T follicular helper cell (primary cell): ENCODE data around the gene CMSS1.

ENCODE experiments used
- DNase-seq: peaks from one replicate; pipeline ENCODE4 v3.0.0-alpha.2; 2020; ENCODE audit warnings: low read depth

The CMSS1 gene

DNA sequence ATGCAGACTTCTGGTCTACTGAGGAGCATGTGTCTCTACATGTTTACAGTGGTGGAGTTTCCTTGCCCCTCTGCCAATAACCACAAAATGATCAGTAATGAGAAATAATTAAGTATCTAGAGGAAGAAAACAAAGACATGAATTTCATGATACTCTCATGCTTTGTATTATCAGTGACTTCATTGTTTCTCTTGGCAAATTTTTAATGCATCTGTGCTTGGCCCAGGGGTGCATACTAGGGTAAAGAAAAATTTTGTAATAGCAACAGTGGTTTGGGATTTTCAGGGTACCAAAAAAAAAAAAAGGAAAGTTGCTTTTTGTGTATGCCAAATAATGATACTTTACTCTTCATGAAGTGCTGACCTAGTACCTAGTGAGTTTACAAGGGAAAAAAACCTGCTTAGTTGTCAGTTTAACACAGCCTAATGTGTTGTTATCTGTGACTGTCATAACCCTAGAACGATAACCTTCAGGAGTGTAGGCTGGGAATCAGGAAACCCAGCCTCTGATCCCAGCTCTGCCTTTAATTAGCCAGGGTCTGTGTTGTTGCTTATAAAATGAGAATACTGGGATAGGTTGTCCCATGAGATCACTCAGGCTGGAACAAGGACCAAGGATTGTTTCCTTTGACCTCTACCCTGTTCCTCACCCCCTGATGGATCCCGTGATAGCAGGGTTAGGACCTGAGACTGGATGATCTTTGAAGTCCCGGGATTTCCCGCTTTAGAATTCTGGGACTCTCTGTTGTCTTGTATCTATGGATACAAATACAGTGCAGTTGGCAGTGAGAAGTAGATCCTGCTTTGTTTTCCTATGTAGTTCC lies 117.5 kb downstream of the CMSS1 start:
- DNase-seq = no peak

DNA sequence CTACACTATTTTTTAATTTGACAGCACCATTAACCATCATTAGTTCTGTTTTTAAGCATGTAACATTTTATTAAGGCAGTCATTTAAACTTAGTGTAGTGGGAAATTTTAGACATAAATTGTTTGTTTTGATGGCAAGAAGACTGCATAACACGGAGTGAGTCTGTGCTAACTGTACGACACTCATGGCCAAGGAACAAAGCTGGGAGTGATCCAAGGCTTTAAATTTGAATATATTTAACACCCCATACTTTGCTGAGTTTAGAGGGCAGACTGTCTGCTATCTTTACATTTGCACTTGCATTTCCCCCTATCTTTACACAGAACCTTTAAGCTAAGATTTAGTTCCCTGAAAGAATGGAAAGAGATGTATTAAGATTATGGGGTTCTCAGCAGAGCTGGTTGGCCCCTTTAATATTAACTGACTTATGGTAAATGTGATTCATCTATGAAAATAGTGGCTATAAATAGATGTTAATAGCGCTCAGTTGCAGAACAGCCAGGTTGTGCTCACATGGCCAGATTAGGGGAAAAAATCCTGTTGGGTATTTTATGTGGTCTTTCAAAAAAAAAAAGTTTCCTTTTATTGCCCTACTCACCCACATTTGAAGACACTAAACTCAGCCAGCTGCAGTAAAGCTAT lies 120.7 kb downstream of the CMSS1 start:
- DNase-seq = no peak

DNA sequence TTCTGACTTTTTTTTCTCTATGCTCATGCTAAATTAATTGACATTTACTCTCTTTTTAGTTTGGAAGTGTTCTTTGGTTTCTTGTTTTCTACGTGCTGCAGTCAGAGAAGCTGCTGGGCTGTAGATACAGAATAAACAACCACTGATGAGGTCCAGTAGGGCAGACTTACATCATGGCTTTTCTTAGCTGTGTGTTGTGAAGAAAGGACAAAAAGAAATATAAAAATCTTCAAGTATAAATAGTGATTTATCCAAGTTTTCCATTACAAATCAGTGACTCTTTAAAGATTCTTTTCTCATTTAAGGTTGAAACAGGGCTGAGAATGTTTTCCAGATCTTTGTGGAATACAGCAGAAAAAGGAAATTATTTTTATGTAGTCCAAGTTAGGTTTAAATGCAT lies 122.2 kb downstream of the CMSS1 start:
- no peak for DNase-seq

DNA sequence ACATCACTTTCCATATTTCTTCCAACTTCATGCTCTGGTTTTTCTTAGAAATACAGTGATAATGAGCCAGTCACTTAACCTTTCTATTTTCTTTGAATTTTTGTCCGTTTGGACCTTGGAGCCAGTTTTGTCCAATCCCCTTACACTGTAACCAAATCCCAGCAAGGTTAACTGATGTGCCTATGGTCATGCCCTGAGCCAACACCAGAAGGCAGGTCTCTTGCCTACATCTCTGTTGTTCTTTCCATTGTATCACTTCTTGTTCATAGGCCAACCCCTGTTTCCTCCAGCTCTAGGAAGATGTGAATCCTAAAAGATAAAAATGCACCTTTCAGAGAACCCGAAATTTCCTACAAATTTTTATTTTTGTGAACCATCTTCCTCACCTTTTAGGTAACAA lies 122.7 kb downstream of the CMSS1 start:
- no peak for DNase-seq

DNA sequence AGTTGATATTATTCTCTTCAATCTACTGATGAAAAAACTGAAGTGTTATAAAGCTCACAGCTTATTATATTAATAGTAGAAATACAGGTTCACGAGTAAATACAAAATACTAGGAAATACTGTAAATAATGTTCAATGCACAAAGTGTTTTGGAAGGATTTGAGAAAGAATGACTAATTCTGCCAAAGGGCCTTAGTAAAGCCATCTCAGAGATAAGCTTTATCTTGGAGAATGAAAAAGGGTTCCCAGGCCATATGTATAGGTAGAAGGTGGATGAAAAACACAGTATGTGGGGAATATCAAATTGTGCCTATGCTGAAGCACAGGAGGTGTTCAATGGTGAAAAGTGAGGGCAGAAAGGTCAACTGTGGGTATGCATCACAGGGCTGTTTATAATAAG lies 123.5 kb downstream of the CMSS1 start:
- DNase-seq = no peak

DNA sequence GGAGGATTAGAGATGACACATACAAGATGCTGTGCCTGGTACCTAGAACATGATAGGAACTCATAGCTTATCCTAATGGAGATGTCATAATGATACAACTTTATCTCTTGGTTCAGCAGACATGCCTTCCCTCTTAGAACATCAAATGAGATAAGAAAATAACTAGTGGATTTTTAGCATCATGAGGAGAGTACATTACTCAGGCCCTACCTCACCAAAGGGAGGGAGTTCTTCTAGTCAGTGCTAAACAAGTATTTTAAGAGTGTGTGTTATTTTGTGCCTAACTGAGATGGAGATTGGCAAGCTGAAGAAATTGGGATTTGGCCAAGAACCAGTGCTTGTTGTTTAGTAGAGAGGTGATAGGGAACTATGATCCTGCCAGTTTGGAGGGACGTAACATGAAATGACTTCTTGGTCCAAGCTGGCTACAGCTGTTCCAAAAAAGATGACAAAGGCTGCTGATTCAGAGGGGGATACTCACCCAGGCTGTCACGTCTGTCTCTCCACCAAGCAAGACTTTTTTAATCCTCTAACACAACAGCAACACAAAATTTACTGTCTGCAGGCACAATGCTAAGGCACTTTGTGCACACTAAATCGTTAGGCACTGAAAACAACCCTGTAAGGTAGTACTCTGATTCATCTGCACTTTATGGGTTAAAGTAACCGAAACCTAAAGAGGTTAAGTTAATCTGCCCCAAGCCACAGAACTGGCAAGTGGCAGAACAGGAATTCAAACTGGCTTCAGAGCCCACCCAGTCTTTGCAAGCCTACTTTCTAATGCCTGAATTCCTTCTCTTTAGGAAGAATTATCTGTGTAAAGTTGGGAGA lies 126.5 kb downstream of the CMSS1 start:
- no peak for DNase-seq

DNA sequence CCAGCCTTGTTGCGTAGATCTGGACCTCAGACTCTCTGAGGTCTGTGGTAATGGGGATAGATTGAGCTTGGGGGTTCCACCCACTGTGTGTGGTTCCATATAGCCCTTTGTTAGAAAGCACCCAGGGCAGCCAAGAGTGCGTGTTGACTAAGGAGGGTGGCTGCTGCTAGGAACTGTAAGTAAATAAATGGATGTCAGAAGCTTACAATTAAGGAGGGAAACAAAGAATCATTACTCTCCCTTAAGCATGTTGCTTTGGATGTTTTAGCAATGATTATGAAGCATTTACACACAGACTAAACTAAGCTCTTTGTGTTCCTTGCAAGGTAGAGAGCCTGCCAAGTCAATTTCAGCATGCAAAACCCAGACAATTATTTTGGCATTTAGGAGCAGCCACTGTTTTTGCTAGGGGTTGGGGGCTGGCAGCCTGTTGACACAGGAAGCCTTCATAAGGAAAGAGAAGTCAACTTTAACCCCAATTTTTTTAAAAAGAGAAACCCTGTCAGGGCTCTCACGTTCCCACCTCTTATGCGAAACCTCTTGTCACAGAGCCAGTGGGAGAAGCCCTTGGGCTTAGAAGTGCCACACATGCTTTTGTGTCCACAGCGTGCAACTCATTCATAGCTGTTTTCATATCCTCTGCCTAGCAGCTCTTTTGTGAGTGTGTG lies 127.8 kb downstream of the CMSS1 start:
- DNase-seq = no peak

DNA sequence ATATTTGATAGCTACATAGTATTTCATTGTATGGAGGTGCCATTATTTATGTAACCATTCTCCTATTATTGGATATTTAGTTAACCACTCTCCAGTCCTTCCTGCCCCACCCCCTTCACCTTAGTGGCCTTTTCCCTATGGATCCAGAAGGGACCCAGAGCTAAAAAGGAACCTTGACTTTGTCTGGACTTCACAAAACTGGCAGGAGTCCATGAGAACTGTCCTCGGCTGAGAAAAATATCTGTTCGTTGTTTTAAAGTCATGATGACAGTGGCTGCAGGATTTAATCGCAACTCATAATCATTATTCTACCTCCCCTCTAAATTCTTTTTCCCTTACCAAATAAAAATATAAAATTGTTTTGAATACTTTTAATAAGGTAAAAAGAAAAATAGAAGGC lies 129.7 kb downstream of the CMSS1 start:
- no peak for DNase-seq

DNA sequence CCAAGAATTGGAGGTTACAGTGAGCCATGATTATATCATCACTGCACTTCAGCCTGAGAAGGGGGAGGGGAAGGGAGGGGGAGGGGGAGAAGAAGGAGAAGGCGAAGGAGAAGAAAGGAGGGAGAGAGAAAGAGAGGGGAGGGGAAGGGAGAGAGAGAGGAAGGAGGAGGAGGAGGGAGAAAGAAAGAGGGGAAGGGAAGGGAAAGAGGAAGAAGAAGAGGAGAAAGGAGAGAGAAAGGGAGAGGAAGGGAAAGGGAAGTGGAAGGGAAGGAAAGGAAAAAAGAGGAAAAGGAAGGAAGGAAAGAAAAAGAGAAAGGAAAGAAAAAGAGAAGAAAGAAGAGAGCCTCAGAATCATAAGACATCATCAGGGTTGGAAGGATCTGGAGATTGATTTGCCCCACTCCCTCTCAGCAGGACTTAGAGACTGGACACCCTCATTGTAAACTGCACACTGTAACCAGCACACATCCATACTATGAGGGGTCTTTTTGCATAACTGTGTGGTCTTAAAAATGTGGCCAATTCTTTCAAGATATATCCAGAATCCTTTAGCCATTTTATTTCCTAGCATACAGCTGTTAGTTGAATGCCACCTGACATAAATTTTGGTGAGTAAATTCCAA lies 130.9 kb downstream of the CMSS1 start:
- DNase-seq = no peak

DNA sequence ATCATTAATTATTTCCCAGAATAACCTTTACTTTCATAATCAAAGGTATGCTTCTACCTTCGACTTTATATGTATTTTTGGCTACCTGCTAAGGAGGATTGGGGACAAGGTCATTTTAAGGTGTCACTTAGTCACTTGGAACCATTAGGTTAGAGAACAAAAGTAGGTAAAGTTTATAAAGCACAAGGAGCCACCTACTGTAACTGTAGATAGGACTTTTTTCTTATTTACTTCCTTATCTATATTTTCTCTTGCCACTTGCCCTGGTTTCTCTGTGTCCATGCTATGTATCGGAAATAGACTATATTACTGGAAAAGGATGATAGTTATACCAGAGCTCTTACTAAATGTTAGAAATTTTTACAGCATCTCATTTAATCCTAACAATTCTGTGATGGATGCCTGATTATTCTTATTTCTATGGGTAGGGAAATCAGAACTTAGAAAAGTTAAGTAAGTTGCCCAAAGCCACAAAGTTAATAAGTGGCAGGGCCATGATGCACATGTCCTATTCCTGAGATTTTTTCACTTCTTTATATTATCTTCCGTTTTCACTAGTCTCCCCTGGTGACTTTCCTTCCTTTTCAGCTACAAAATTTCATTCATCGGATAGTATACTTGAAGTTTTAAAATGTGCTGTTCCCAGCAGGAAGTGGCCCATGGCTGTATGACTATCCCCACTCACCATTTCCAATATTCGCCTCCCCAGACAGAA lies 132.5 kb downstream of the CMSS1 start:
- no peak for DNase-seq

DNA sequence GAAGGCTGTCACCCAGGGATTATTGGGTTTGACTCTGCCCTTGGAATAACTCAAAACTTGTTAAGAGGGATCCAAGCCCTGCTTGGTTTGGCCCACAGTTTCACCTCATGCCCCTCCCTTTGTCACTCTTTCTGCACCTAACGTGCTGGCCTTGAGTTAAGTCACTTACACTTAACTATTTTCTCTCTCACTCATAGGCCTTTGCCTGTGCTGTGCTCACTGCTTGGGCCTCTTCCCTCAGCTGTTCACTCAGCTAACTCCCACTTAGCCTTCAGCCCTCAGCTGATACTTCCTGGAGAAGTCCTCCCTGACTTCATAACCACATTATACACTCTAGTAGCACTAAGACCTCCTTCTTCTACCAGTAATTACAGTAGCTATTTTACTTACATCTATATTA lies 133.3 kb downstream of the CMSS1 start:
- DNase-seq = no peak

DNA sequence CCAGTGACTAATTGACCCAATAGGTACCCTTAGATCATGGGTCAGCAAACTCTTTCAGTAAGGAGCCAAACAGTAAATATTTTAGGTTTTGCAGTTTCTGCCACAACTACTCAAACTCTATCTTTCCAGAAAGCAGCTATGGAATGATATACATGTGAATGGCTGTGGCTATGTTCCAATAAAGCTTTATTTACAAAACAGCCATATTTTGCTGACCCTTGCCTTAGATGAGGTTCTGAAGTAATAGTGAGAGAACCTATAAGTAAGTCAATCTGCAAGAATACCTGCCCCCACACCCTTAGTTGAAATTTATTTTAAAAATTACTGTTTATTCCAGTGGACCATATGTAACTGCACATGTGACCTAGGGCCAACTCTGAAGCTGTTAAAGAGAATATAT lies 134.0 kb downstream of the CMSS1 start:
- no peak for DNase-seq

DNA sequence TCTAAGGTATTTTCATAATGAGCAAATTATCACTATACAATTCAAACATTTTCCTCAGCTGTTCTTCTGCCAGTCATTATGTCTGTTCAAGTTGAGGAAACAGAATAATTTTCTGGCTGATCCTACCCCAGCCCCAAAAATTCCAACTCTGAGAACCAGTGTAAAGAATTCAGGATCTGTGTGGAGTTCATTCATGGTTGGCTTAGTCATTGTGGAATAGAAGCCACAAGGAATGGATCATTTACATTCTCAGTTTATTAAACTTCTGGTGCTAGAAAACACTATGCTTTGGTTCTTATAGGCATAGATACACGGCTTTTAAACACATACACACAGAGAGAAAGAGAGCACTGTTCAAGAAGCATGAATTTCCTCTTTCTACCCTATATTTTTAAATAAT lies 134.6 kb downstream of the CMSS1 start:
- DNase-seq = no peak

DNA sequence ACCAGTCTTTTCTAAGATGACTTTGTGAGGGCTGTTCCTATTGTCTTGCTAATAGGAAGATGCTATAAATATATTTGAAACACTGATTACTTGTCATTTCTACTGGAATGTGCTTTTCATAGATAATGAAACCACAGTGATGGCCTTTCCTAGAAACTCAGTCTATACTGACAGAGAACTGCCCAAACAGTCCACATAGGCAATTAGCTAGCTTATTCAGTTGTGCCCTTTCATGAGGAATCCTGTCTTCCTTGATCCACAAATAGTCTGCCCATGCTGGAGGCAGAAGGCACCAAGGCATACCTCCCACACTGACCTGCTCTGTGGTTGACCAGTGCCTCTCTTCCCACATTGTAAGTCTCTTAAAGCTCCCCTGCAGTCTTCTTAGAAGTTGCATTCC lies 135.9 kb downstream of the CMSS1 start:
- no peak for DNase-seq

DNA sequence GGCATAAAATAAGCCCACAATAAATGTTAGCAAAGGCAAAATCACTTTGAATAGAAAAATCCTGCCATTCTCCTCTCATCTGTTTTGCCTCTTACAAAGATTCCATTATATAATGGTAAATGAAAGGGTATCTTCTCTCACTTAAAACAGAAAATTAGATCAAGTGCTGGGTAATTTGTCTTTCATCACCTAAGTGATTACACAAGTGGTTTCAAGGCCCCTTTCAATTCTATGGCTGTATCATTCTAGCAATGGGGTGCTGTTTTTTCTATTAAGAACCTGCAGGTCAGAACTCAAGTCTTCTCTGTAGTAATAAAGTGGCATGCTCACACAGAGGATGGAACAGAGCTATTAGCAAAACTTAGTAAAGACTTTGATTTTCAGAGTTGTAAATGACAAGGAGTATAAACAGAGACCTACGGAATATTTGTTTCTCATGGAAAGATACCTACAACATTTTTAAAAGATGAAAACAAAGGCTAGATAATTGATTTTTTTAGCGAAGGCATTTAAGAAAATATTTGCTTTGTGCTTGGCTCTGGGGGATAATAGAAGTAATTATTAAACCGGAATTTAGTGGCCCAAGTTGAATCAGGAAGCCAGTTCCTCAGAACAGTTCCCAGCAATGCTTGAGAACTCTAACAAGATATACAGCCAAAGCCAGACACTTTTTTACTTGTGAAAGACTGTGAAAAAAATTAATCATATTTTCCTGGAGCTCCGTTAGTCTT lies 137.4 kb downstream of the CMSS1 start:
- no peak for DNase-seq

DNA sequence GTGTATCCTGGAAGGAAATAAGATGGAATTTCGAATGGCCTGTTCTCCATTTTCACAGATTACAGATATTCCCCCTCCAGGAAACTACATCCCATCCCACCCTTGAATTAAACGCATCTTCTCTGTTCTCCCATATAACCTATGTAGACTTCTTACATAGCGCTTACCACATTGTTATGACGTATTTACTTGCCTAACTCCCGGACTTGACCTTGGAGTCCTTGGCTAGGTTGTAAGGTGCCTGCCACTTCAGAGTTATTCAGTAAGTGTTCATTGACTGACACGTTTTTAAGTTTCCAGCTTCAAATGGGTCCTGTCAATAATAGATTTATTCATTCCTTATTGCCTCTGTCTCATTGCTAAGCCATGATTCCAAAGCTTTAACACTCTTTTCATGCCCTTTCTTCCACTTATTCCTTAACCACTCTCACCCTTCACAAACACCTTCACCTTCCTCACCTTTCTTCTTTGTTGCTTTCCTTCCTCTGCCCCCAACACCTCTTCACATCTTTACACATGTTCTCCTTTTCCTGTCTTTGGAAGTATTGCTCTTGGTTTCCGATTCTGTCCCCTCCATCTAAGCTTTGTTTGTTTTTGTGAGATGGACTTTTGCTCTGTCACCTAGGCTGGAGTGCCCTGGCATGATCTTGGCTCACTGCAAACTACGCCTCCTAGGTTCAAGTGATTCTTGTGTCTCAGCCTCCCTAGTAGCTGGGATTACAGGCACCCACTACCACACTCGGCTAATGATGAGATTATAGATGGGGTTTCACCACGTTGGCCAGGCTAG lies 138.3 kb downstream of the CMSS1 start:
- no peak for DNase-seq

DNA sequence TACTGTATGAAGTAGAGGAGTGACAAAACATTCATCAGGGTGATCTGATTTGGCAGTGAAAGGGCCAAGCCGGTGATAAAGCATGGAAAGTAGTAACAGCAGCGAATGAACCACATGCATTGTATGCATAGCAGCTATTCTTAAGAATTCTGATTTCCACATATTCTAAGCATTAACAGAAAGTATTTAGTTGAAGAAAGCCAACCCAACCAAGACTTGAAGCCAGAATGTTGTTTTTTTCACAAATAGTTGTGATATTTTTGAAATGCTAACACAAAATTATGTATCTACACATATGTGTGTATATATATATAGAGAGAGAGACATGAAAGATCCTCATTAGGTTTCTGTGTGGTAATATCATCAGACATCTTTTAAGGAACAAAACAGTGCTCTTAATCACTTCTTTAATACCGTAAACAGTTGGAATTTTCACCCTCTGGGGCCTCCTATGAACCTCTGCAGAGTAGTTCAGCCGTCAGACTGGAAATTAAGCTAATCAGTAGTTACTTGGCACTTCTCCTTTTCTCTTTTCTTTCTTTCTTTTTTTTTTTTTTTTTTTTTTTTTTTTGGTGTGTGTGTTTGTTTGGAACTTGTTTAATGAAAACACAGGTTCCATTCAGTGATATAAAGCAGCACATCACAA lies 139.6 kb downstream of the CMSS1 start:
- no peak for DNase-seq

DNA sequence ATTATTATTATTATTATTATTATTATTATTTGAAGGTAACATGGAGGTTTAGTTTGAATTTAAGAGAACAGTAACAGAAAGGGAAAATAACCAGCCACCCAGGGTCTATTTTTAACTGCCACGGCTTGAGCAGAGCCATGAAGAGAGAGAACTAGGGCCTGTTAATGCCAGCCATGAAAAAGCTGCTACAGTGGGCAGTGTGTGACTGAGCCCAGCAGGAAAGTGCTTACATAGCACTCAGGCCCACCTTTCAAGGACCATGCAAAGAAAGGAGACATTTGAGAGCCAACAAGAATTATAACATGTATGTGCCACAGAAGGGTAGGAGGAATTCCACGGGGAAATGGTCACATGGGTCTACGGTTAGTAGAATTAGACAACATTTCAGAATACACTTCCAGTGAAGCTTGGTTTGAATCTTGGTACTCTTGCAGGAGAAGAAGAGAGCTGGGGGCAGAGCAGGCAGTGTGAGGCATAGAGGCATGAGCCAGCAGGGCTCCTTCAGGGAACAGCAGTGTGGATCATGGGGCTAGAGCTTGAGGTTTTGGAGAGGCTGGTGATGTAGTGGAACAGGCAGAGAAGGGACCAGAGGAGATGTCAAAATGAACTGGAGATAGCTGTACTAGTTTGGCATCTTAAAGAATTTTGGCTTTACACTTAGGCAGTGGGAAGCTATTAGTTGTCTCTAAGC lies 140.7 kb downstream of the CMSS1 start:
- DNase-seq = no peak
